B cell (primary cell): ENCODE data around the gene KYNU. TPM values are rescaled to one million over a fixed set of nuclear protein-coding genes. Genes with fewer than 3 reads are reported as not detected.

Experiments
- ATAC-seq: fragments of 200-7000 bp; cut with Tn5 transposase; one replicate; pipeline ENCODE4 v1.10.0; 2021; ENCODE audit warnings: low read depth, mild to moderate bottlenecking, moderate number of reproducible peaks, moderate library complexity
- CTCF ChIA-PET: fragments of 350-600 bp; sonication (Branson Sonifier 250); formaldehyde crosslinking; loops from one replicate; lab custom pipeline; 2021; ENCODE audit warnings: antibody characterized with exemption, inconsistent platforms; lab: Charles Lee
- POLR2A ChIA-PET: fragments of 350-600 bp; sonication (Branson Sonifier 250); formaldehyde crosslinking; loops from one replicate; lab custom pipeline; 2021; ENCODE audit warnings: antibody characterized with exemption; lab: Charles Lee
- DNase-seq: peaks from one replicate; pipeline ENCODE4 v3.0.0; 2013
- H2AFZ ChIP-seq: 2 replicates; pipeline ENCODE4 v1.6.1; 2012; ENCODE audit warnings: mild to moderate bottlenecking, low read depth, low read length; ENCODE audit not compliant: insufficient read depth, poor library complexity, severe bottlenecking
- H3K27ac ChIP-seq, 2 donors: 1 replicate in 1 of 2; 2 replicates in 1 of 2; pipeline ENCODE4 v1.5.1; 2012 to 2013; ENCODE audit warnings: low read length in 2 of 2, mild to moderate bottlenecking in 2 of 2, moderate library complexity in 1 of 2
- H3K27me3 ChIP-seq, 4 experiments: fragments of 200-600 bp in 1 of 4; sonication (generic) in 1 of 4; replicated peaks in 1 of 4; 1 replicate in 2 of 4; 2 replicates in 2 of 4; pipeline versions ENCODE4 v1.6.1 to v1.7.0; 2013 to 2016; ENCODE audit warnings: low read length in 3 of 4, mild to moderate bottlenecking in 2 of 4, mixed read lengths in 1 of 4, moderate library complexity in 1 of 4; ENCODE audit not compliant: insufficient read depth in 4 of 4, control insufficient read depth in 3 of 4; ENCODE audit errors: control extremely low read depth in 1 of 4
- H3K36me3 ChIP-seq, 2 experiments: replicated peaks in 1 of 2; 1 replicate in 1 of 2; 2 replicates in 1 of 2; pipeline versions ENCODE4 v1.6.1 to v1.7.1; 2013; ENCODE audit warnings: low read length in 1 of 2; ENCODE audit not compliant: insufficient read depth in 2 of 2, control insufficient read depth in 1 of 2; ENCODE audit errors: control extremely low read depth in 1 of 2, extremely low read depth in 1 of 2
- H3K4me1 ChIP-seq, 2 donors: fragments of 200-600 bp in 1 of 2; sonication (generic) in 1 of 2; 1 replicate in 1 of 2; 2 replicates in 1 of 2; pipeline versions ENCODE4 v1.5.1 to v1.6.1; 2013 to 2017; ENCODE audit warnings: low read length in 2 of 2; ENCODE audit not compliant: control insufficient read depth in 2 of 2, insufficient read depth in 2 of 2
- H3K4me2 ChIP-seq: replicated peaks from 2 replicates; pipeline ENCODE3; 2012; ENCODE audit warnings: mild to moderate bottlenecking, low read depth, low read length; ENCODE audit not compliant: poor library complexity, severe bottlenecking
- H3K4me3 ChIP-seq, 5 experiments: fragments of 200-600 bp in 1 of 5; sonication (generic) in 1 of 5; 1 replicate in 3 of 5; 2 replicates in 2 of 5; pipeline versions ENCODE4 v1.5.1 to v1.7.0; 2011 to 2016; ENCODE audit warnings: low read length in 4 of 5, mild to moderate bottlenecking in 4 of 5, low read depth in 2 of 5, control low read depth in 1 of 5, moderate library complexity in 1 of 5; ENCODE audit not compliant: insufficient read depth in 1 of 5; ENCODE audit errors: control extremely low read depth in 1 of 5, extremely low read depth in 1 of 5
- H3K79me2 ChIP-seq: fragments of 200-600 bp; sonication (generic); one replicate; pipeline ENCODE4 v1.6.0; 2016; ENCODE audit warnings: low read length; ENCODE audit not compliant: control insufficient read depth, insufficient read depth
- H3K9ac ChIP-seq: fragments of 200-600 bp; sonication (generic); 2 replicates; pipeline ENCODE4 v1.6.1; 2017; ENCODE audit warnings: mild to moderate bottlenecking, low read length, moderate library complexity
- H3K9me3 ChIP-seq, 3 donors: one replicate each; pipeline versions ENCODE4 v1.6.1 to v1.7.1; 2013; ENCODE audit warnings: low read length in 2 of 3; ENCODE audit not compliant: control insufficient read depth in 2 of 3, insufficient read depth in 1 of 3; ENCODE audit errors: control extremely low read depth in 1 of 3
- H4K20me1 ChIP-seq: 2 replicates; pipeline ENCODE4 v1.6.0; 2012; ENCODE audit warnings: mild to moderate bottlenecking, low read length; ENCODE audit not compliant: insufficient read depth, control insufficient read depth, poor library complexity, severe bottlenecking
- H3K27ac Mint-ChIP-seq: one replicate; pipeline ENCODE4 v1.8.0; 2021; ENCODE audit warnings: mixed read lengths
- H3K27me3 Mint-ChIP-seq: one replicate; pipeline ENCODE4 v1.8.0; 2021; ENCODE audit warnings: mixed read lengths
- H3K4me1 Mint-ChIP-seq: one replicate; pipeline ENCODE4 v1.8.0; 2021; ENCODE audit warnings: mixed read lengths
- H3K4me3 Mint-ChIP-seq: one replicate; pipeline ENCODE4 v1.8.0; 2021; ENCODE audit warnings: mixed read lengths
- H3K9me3 Mint-ChIP-seq: one replicate; pipeline ENCODE4 v1.8.0; 2022; ENCODE audit warnings: mixed read lengths; ENCODE audit not compliant: insufficient read depth
- CTCF ChIP-seq: fragments of 200-600 bp; IDR thresholded peaks from one replicate; pipeline ENCODE4 v1.8.0; 2022; ENCODE audit warnings: antibody characterized with exemption, mild to moderate bottlenecking
- EZH2 ChIP-seq: IDR thresholded peaks from 2 replicates; pipeline ENCODE4 v1.6.1; 2012; ENCODE audit warnings: borderline replicate concordance, low read depth, mild to moderate bottlenecking, moderate library complexity, low read length; ENCODE audit not compliant: insufficient read depth, poor library complexity, severe bottlenecking
- WGBS: methylation state at CpG from one replicate; pipeline ENCODE4 v1.1.5; 2013; ENCODE audit warnings: missing lambda C conversion rate; ENCODE audit not compliant: insufficient coverage; 5-methylcytosine and 5-hydroxymethylcytosine counted together
- intact Hi-C: fragments of 100-400 bp; cut with micrococcal nuclease; formaldehyde crosslinking; loops from one replicate; pipeline ENCODE4 v1.10.0; 2022
- polyA plus RNA-seq: library from polyadenylated mRNA; depleted of rRNA; stranded (reverse); fragments of >200 nt; gene quantifications from 2 replicates; pipeline ENCODE4 v1.2.3, GENCODE V29; 2012
- total RNA-seq, 2 donors: library from RNA; stranded (reverse); fragments of 120-200 nt in 1 of 2; gene quantifications; 1 replicate in 1 of 2; 2 replicates in 1 of 2; pipeline versions ENCODE4 v1.2.3 to v1.2.4, GENCODE V29; 2013 to 2022

KYNU gene
- total and polyA plus RNA-seq, 2 donors (not counting 1 experiment from before 2014, with no cell fraction given), result 14.5 to 46.2 TPM

GRCh38 chr2:142920571-142920970 lies 43.1 kb downstream of the KYNU start:
- Histone ChIP-seq H3K79me2 (peaks cover 31% of the 10 kb centered on the region), H3K9me3 (no peaks in the 10 kb centered on the region), H4K20me1 (peaks cover 5% of the 10 kb centered on the region), H3K27me3 (no peaks in the 10 kb centered on the region), H3K36me3 (peaks cover 0 to 53% of the 10 kb centered on the region in 2 experiments), H3K9ac (no peak overlapping the region), H3K4me1 (peaks cover 3 to 5% of the 10 kb centered on the region in 2 donors), H3K4me3 (no peak overlapping the region), H3K4me2 (no peak overlapping the region), H2AFZ (no peak overlapping the region), H3K27ac (no peak overlapping the region)
- DNase-seq (no peak), ATAC-seq (no peak)
- CTCF ChIA-PET, result no interaction called here
- peaks cover 10% of the 10 kb centered on the region for H3K4me1 Mint-ChIP-seq
- intact Hi-C loops, result no loop called here
- H3K4me3 Mint-ChIP-seq, result no peak overlapping the region
- TF ChIP-seq CTCF (no peak), EZH2 (no peak)
- no peak overlapping the region for H3K27ac Mint-ChIP-seq
- POLR2A ChIA-PET, result no interaction called here
- H3K9me3 Mint-ChIP-seq, result no peaks in the 10 kb centered on the region
- no peaks in the 10 kb centered on the region for H3K27me3 Mint-ChIP-seq
- no CpG with 5 or more reads among the region's 3 CpGs for WGBS

- no peaks in the 10 kb centered on the region for H3K4me1 ChIP-seq
- H3K36me3 ChIP-seq, result peaks cover 0 to 54% of the 10 kb centered on the region in 2 experiments
- H3K27me3 ChIP-seq, result no peaks in the 10 kb centered on the region
- no peaks in the 10 kb centered on the region for H3K4me1 Mint-ChIP-seq
- 93% methylated on average over 3 of the region's 4 CpGs for WGBS
- H4K20me1 ChIP-seq, result peaks cover 6% of the 10 kb centered on the region
- no peaks in the 10 kb centered on the region for H3K9me3 Mint-ChIP-seq
- H3K27me3 Mint-ChIP-seq, result no peaks in the 10 kb centered on the region
- H3K9me3 ChIP-seq, result no peaks in the 10 kb centered on the region
- H3K27ac ChIP-seq, result no peak overlapping the region
- POLR2A ChIA-PET, result no interaction called here
- H2AFZ ChIP-seq, result no peak overlapping the region
- CTCF ChIA-PET, result no interaction called here
- TF ChIP-seq CTCF (no peak), EZH2 (no peak)
- no peak overlapping the region for H3K4me2 ChIP-seq
- H3K4me3 Mint-ChIP-seq, result no peak overlapping the region
- DNase-seq (no peak), ATAC-seq (no peak)
- H3K79me2 ChIP-seq, result peaks cover 41% of the 10 kb centered on the region
- H3K4me3 ChIP-seq, result no peak overlapping the region
- intact Hi-C loops, result no loop called here
- H3K27ac Mint-ChIP-seq, result no peak overlapping the region
- H3K9ac ChIP-seq, result no peak overlapping the region
Observed at GRCh38 chr2:142926445-142926844, 49.0 kb downstream of the KYNU start.
